Measurements from ENCODE around the gene CRYBG2. TPM values are rescaled to one million over a fixed set of nuclear protein-coding genes. Genes with fewer than 3 reads are reported as not detected.
A peak's percentile ranks its signal among the peaks of the same experiment; 100 is the strongest.

CRYBG2 gene
- total and polyA plus RNA-seq, 2 of the 13 experiments (the other 11 are each of a cell fraction or from before 2014, with no cell fraction given), result 1.3 to 2.9 TPM

DNA sequence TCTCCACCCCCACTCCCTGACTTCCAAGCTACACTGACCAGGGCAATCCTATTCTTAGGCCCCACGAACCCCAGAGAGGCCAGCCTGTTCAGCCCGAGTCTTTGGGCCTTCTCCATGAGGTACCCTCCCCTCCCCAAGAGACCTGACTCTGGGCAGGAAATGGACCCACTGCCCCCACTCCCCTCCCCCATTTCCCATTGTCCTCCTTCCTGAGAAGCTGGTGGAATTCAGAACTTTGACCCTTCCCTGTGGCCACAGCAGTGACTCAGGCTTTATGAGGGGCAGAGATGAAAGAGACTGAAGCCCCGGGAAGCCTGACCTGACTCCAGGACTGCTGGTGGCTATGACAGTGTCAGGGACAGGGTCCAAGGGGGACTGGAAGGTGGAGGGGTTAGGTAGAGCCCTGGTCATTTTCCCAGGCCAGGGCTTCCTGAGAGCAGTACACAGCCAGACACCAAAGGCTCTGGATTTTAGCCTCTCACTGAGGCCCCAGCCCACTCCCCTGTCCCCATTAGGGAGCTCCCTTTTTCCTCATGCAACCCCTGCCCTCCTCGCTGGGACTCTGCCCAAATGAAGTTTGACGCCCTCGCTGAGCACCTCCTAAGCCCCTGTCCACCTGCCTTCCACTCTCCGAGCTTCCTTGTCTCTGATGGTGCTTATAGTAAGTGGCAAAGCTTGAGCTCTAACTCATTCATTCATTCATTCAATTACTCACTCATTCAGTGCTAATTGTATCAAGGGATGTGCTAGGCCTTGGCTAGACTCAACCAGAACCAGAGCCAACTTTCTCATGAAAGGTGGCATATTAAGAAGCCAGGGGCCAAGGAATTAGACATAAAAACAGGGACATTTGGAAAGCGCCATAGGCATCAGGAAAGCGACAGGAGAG, 3.0 kb downstream of the CRYBG2 start (continued):
- TF ChIP-seq ZNF12 (CRISPR knock-in tag; IDR thresholded peaks at IDR 0.05) (peak; percentile 88), ATF7-NPFF (CRISPR knock-in tag; IDR thresholded peaks at IDR 0.05; ENCODE audit: low read depth) (no peak), SP4 (CRISPR knock-in tag; IDR thresholded peaks at IDR 0.05) (peak; percentile 73; the same call in 1 of the 2 replicates), FOXO1 (CRISPR knock-in tag; IDR thresholded peaks at IDR 0.05) (no peak; the same call in 1 of the 2 replicates), ZNF337 (CRISPR knock-in tag; IDR thresholded peaks at IDR 0.05; ENCODE audit: borderline replicate concordance, low read depth) (peak; percentile 38; the same call in 1 of the 2 replicates), HDAC2 (CRISPR knock-in tag; IDR thresholded peaks at IDR 0.05) (peak; percentile 89), MIXL1 (CRISPR knock-in tag; IDR thresholded peaks at IDR 0.05) (peak; percentile 67; the same call in 1 of the 2 replicates), NFKB2 (CRISPR knock-in tag; IDR thresholded peaks at IDR 0.05; ENCODE audit: borderline replicate concordance) (peak; percentile 32; the same call in 1 of the 2 replicates), JUN (CRISPR knock-in tag; IDR thresholded peaks at IDR 0.05) (peak; percentile 98), ZNF607 (CRISPR knock-in tag; IDR thresholded peaks at IDR 0.05; ENCODE audit: borderline replicate concordance) (peak; percentile 69; the same call in 1 of the 2 replicates), ZBTB7B (CRISPR knock-in tag; IDR thresholded peaks at IDR 0.05) (peak; percentile 92), ZBTB8A (CRISPR knock-in tag; IDR thresholded peaks at IDR 0.05; ENCODE audit: borderline replicate concordance, low read depth) (peak; percentile 57; the same call in 1 of the 2 replicates), ZNF20 (CRISPR knock-in tag; IDR thresholded peaks at IDR 0.05) (no peak)
- TF ChIP-seq, protein P1, sequence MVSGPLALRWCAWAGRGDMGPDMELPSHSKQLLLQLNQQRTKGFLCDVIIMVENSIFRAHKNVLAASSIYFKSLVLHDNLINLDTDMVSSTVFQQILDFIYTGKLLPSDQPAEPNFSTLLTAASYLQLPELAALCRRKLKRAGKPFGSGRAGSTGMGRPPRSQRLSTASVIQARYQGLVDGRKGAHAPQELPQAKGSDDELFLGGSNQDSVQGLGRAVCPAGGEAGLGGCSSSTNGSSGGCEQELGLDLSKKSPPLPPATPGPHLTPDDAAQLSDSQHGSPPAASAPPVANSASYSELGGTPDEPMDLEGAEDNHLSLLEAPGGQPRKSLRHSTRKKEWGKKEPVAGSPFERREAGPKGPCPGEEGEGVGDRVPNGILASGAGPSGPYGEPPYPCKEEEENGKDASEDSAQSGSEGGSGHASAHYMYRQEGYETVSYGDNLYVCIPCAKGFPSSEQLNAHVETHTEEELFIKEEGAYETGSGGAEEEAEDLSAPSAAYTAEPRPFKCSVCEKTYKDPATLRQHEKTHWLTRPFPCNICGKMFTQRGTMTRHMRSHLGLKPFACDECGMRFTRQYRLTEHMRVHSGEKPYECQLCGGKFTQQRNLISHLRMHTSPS (CRISPR knock-in tag; IDR thresholded peaks at IDR 0.05; ENCODE audit: low read depth), result peak; percentile 19; the same call in 1 of the 2 replicates
- TF ChIP-seq, protein P2, sequence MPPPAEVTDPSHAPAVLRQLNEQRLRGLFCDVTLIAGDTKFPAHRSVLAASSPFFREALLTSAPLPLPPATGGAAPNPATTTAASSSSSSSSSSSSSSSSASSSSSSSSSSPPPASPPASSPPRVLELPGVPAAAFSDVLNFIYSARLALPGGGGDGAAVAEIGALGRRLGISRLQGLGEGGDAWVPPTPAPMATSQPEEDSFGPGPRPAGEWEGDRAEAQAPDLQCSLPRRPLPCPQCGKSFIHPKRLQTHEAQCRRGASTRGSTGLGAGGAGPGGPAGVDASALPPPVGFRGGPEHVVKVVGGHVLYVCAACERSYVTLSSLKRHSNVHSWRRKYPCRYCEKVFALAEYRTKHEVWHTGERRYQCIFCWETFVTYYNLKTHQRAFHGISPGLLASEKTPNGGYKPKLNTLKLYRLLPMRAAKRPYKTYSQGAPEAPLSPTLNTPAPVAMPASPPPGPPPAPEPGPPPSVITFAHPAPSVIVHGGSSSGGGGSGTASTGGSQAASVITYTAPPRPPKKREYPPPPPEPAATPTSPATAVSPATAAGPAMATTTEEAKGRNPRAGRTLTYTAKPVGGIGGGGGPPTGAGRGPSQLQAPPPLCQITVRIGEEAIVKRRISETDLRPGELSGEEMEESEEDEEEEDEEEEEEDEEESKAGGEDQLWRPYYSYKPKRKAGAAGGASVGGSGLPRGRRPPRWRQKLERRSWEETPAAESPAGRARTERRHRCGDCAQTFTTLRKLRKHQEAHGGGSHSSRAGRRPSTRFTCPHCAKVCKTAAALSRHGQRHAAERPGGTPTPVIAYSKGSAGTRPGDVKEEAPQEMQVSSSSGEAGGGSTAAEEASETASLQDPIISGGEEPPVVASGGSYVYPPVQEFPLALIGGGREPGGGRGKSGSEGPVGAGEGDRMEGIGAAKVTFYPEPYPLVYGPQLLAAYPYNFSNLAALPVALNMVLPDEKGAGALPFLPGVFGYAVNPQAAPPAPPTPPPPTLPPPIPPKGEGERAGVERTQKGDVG (CRISPR knock-in tag; IDR thresholded peaks at IDR 0.05; ENCODE audit: borderline replicate concordance), result peak; percentile 59; the same call in 1 of the 2 replicates
- TF ChIP-seq, protein P3, sequence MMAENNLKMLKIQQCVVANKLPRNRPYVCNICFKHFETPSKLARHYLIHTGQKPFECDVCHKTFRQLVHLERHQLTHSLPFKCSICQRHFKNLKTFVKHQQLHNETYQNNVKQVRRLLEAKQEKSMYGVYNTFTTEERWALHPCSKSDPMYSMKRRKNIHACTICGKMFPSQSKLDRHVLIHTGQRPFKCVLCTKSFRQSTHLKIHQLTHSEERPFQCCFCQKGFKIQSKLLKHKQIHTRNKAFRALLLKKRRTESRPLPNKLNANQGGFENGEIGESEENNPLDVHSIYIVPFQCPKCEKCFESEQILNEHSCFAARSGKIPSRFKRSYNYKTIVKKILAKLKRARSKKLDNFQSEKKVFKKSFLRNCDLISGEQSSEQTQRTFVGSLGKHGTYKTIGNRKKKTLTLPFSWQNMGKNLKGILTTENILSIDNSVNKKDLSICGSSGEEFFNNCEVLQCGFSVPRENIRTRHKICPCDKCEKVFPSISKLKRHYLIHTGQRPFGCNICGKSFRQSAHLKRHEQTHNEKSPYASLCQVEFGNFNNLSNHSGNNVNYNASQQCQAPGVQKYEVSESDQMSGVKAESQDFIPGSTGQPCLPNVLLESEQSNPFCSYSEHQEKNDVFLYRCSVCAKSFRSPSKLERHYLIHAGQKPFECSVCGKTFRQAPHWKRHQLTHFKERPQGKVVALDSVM (CRISPR knock-in tag; IDR thresholded peaks at IDR 0.05), result peak; percentile 56
- TF ChIP-seq, protein P4, sequence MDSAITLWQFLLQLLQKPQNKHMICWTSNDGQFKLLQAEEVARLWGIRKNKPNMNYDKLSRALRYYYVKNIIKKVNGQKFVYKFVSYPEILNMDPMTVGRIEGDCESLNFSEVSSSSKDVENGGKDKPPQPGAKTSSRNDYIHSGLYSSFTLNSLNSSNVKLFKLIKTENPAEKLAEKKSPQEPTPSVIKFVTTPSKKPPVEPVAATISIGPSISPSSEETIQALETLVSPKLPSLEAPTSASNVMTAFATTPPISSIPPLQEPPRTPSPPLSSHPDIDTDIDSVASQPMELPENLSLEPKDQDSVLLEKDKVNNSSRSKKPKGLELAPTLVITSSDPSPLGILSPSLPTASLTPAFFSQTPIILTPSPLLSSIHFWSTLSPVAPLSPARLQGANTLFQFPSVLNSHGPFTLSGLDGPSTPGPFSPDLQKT (CRISPR knock-in tag; IDR thresholded peaks at IDR 0.05; ENCODE audit: borderline replicate concordance), result no peak
